GM10266 (cell line): ENCODE data around the gene RNF146.
"Not testable (repeated sequence)": the region's sequence is repeated elsewhere in the genome, so short reads cannot be mapped to it uniquely, and the experiment has no call there.

Experiments
- DNase-seq: peaks from one replicate; pipeline ENCODE4 v3.0.0; 2012; ENCODE audit errors: extremely low spot score
- CTCF ChIP-seq: IDR thresholded peaks from 2 replicates; pipeline ENCODE4 v1.5.1; 2012; ENCODE audit warnings: mild to moderate bottlenecking, low read depth; ENCODE audit not compliant: control insufficient read depth, insufficient read depth; ENCODE audit errors: missing control alignments

Gene RNF146

GRCh38 chr6:127266178-127266891 is at the start of gene RNF146:
Gene RNF146 (plus strand): TSS chr6:127266864. CDS start chr6:127280339, 13,475 bp downstream.
- peak; percentile 87 for DNase-seq
- peak; percentile 73 for TF ChIP-seq CTCF

- no peak for TF ChIP-seq CTCF
- DNase-seq = no peak
Measured at GRCh38 chr6:127219869-127220268, 46.8 kb upstream of the RNF146 start.

GRCh38 chr6:127221201-127221600 is 45.5 kb upstream of the RNF146 start:
- no peak for DNase-seq

GRCh38 chr6:127222418-127222817 is 44.2 kb upstream of the RNF146 start:
- DNase-seq = no peak
- TF ChIP-seq CTCF = no peak

More at GRCh38 chr6:127221201-127221600, 45.5 kb upstream of the RNF146 start:
- TF ChIP-seq CTCF = no peak

- DNase-seq = no peak
- no peak for TF ChIP-seq CTCF
Measured at GRCh38 chr6:127225497-127225896, 41.2 kb upstream of the RNF146 start.

GRCh38 chr6:127233819-127234218 is 32.8 kb upstream of the RNF146 start:
- not testable (repeated sequence) for DNase-seq

- no peak for DNase-seq
Measured at GRCh38 chr6:127243501-127243900, 23.2 kb upstream of the RNF146 start.

More at GRCh38 chr6:127243501-127243900, 23.2 kb upstream of the RNF146 start:
- TF ChIP-seq CTCF = no peak
